KOPT-K1 (cell line): ENCODE data around the gene GAS2L1.

Source experiments
- H3K27ac ChIP-seq: fragments of 200-600 bp; sonication (generic); 2 replicates; pipeline ENCODE4 v1.5.1; 2016; ENCODE audit warnings: antibody characterized with exemption, mild to moderate bottlenecking, low read depth, low read length; ENCODE audit not compliant: poor library complexity, severe bottlenecking
- H3K36me3 ChIP-seq: fragments of 200-600 bp; sonication (generic); 2 replicates; pipeline ENCODE4 v1.5.1; 2017; ENCODE audit warnings: antibody characterized with exemption, mild to moderate bottlenecking, low read length, moderate library complexity; ENCODE audit not compliant: insufficient read depth
- H3K9me3 ChIP-seq: fragments of 200-600 bp; sonication (generic); 2 replicates; pipeline ENCODE4 v1.5.1; 2017; ENCODE audit warnings: antibody characterized with exemption, low read length, mild to moderate bottlenecking; ENCODE audit not compliant: insufficient read depth, poor library complexity, severe bottlenecking

Gene GAS2L1

GRCh38 chr22:29306175-29306834 lies at the start of gene GAS2L1:
GAS2L1 (plus strand) TSS chr22:29306650; CDS start chr22:29308106, 1,456 bp downstream.
- Histone ChIP-seq H3K27ac (peak within 1 kb of the TSS; percentile 22), H3K36me3 (peaks cover 6% of the 10 kb centered on the region; the same call in 1 of the 2 replicates), H3K9me3 (no peaks in the 10 kb centered on the region)

- H3K36me3 ChIP-seq = peaks cover 35% of the 10 kb centered on the region
- H3K9me3 ChIP-seq = no peaks in the 10 kb centered on the region
- no peak overlapping the region for H3K27ac ChIP-seq
Measured at GRCh38 chr22:29257751-29258181, 48.7 kb upstream of the GAS2L1 start.

- Histone ChIP-seq H3K9me3 (no peaks in the 10 kb centered on the region), H3K27ac (no peak overlapping the region), H3K36me3 (peaks cover 38% of the 10 kb centered on the region)
Measured at GRCh38 chr22:29258407-29259252, 47.8 kb upstream of the GAS2L1 start.

- peaks cover 45% of the 10 kb centered on the region for H3K36me3 ChIP-seq
- no peaks in the 10 kb centered on the region for H3K9me3 ChIP-seq
- H3K27ac ChIP-seq = no peak overlapping the region
Measured at GRCh38 chr22:29259253-29259899, 47.1 kb upstream of the GAS2L1 start.

- H3K36me3 ChIP-seq = peaks cover 51% of the 10 kb centered on the region
- H3K27ac ChIP-seq = no peak overlapping the region
Measured at GRCh38 chr22:29260031-29260560, 46.4 kb upstream of the GAS2L1 start.

GRCh38 chr22:29260601-29261315 lies 45.7 kb upstream of the GAS2L1 start:
- Histone ChIP-seq H3K36me3 (peaks cover 58% of the 10 kb centered on the region), H3K27ac (no peak overlapping the region), H3K9me3 (no peaks in the 10 kb centered on the region)

More at GRCh38 chr22:29260031-29260560, 46.4 kb upstream of the GAS2L1 start:
- H3K9me3 ChIP-seq = no peaks in the 10 kb centered on the region

GRCh38 chr22:29263791-29264276 lies 42.6 kb upstream of the GAS2L1 start:
- Histone ChIP-seq H3K27ac (no peak overlapping the region), H3K36me3 (peaks cover 50% of the 10 kb centered on the region), H3K9me3 (no peaks in the 10 kb centered on the region)

- H3K27ac ChIP-seq = no peak overlapping the region
- peaks cover 47% of the 10 kb centered on the region for H3K36me3 ChIP-seq
- H3K9me3 ChIP-seq = no peaks in the 10 kb centered on the region
Measured at GRCh38 chr22:29265305-29265704, 41.1 kb upstream of the GAS2L1 start.

GRCh38 chr22:29265929-29266328 lies 40.5 kb upstream of the GAS2L1 start:
- Histone ChIP-seq H3K36me3 (peaks cover 47% of the 10 kb centered on the region), H3K27ac (peak overlapping the region; percentile 98), H3K9me3 (no peaks in the 10 kb centered on the region)

- no peaks in the 10 kb centered on the region for H3K9me3 ChIP-seq
- peak overlapping the region; percentile 98 for H3K27ac ChIP-seq
- peaks cover 55% of the 10 kb centered on the region for H3K36me3 ChIP-seq
Measured at GRCh38 chr22:29266564-29267461, 39.6 kb upstream of the GAS2L1 start.

GRCh38 chr22:29267462-29267857 lies 39.0 kb upstream of the GAS2L1 start:
- Histone ChIP-seq H3K36me3 (peaks cover 62% of the 10 kb centered on the region), H3K27ac (peak overlapping the region; percentile 98), H3K9me3 (no peaks in the 10 kb centered on the region)

- Histone ChIP-seq H3K9me3 (no peaks in the 10 kb centered on the region), H3K27ac (peak within 1 kb of the TSS; percentile 98), H3K36me3 (peaks cover 67% of the 10 kb centered on the region)
Measured at GRCh38 chr22:29267858-29268510, 38.5 kb upstream of the GAS2L1 start, which contains the start of the genes EWSR1 and RHBDD3. EWSR1 (plus strand) TSS chr22:29268268; CDS start chr22:29268337, 69 bp downstream. RHBDD3 (minus strand) TSS chr22:29267981; CDS start chr22:29265626, 2,355 bp downstream.
